ENCODE measurements around the gene SEPTIN10.

SEPTIN10 gene

GRCh38 chr2:109563288-109563687 is 50.5 kb downstream of the SEPTIN10 start:
- Histone ChIP-seq H3K4me1 (ENCODE audit: low read depth, poor library complexity, severe bottlenecking) (no peaks in the 10 kb centered on the region), H3K27me3 (ENCODE audit: insufficient read depth, low read depth) (no peaks in the 10 kb centered on the region), H3K27ac (no peak overlapping the region), H3K4me3 (IDR thresholded peaks at IDR 0.05; ENCODE audit: insufficient read depth, low read depth, low read length) (no peak overlapping the region), H3K4me2 (no peak overlapping the region), H3K9ac (no peak overlapping the region), H3K79me2 (ENCODE audit: insufficient read depth, low read depth) (no peaks in the 10 kb centered on the region), H4K20me1 (ENCODE audit: insufficient read depth) (no peaks in the 10 kb centered on the region), H3K36me3 (ENCODE audit: insufficient read depth) (no peaks in the 10 kb centered on the region), H2AFZ (ENCODE audit: low read depth) (no peak overlapping the region)
- TF ChIP-seq, protein P1, sequence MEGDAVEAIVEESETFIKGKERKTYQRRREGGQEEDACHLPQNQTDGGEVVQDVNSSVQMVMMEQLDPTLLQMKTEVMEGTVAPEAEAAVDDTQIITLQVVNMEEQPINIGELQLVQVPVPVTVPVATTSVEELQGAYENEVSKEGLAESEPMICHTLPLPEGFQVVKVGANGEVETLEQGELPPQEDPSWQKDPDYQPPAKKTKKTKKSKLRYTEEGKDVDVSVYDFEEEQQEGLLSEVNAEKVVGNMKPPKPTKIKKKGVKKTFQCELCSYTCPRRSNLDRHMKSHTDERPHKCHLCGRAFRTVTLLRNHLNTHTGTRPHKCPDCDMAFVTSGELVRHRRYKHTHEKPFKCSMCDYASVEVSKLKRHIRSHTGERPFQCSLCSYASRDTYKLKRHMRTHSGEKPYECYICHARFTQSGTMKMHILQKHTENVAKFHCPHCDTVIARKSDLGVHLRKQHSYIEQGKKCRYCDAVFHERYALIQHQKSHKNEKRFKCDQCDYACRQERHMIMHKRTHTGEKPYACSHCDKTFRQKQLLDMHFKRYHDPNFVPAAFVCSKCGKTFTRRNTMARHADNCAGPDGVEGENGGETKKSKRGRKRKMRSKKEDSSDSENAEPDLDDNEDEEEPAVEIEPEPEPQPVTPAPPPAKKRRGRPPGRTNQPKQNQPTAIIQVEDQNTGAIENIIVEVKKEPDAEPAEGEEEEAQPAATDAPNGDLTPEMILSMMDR (conservative IDR thresholded peaks at IDR 0.05; ENCODE audit: low read depth, low read length), result no peak

DNA sequence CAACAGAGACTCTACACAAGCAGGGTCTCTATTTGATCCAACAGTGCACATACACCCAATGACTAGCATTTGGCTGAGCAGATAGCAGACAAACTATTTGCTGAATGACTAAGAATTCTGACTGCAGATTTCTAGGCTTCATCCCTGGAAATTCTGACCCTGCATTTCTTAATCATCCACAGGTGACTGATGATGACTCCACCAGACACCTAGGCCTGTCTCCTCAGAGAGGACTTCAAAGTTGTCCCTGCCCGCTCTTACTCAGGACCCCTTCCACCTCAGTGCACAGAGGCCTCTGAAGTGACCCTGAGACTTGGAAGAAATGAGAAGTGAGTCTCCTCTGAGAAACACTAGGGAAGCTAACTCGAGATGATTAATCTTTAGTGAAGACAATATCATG is 51.3 kb downstream of the SEPTIN10 start:
- Histone ChIP-seq H3K9ac (no peak overlapping the region), H3K4me2 (no peak overlapping the region), H3K4me1 (ENCODE audit: low read depth, poor library complexity, severe bottlenecking) (no peaks in the 10 kb centered on the region), H3K4me3 (IDR thresholded peaks at IDR 0.05; ENCODE audit: insufficient read depth, low read depth, low read length) (no peak overlapping the region), H3K27me3 (ENCODE audit: insufficient read depth, low read depth) (no peaks in the 10 kb centered on the region), H2AFZ (ENCODE audit: low read depth) (no peak overlapping the region), H3K27ac (no peak overlapping the region), H3K36me3 (ENCODE audit: insufficient read depth) (no peaks in the 10 kb centered on the region), H3K79me2 (ENCODE audit: insufficient read depth, low read depth) (no peaks in the 10 kb centered on the region), H4K20me1 (ENCODE audit: insufficient read depth) (no peaks in the 10 kb centered on the region)
- TF ChIP-seq, protein P1 (conservative IDR thresholded peaks at IDR 0.05; ENCODE audit: low read depth, low read length), result no peak

GRCh38 chr2:109560265-109560664 is 53.5 kb downstream of the SEPTIN10 start:
- no peak overlapping the region for H2AFZ ChIP-seq (ENCODE audit: low read depth)
- H3K27me3 ChIP-seq (ENCODE audit: insufficient read depth, low read depth), result no peaks in the 10 kb centered on the region
- H3K36me3 ChIP-seq (ENCODE audit: insufficient read depth), result no peaks in the 10 kb centered on the region
- no peak overlapping the region for H3K27ac ChIP-seq
- H3K79me2 ChIP-seq (ENCODE audit: insufficient read depth, low read depth), result no peaks in the 10 kb centered on the region
- H4K20me1 ChIP-seq (ENCODE audit: insufficient read depth), result no peaks in the 10 kb centered on the region
- H3K4me2 ChIP-seq, result no peak overlapping the region
- no peak overlapping the region for H3K9ac ChIP-seq
- TF ChIP-seq, protein P1 (conservative IDR thresholded peaks at IDR 0.05; ENCODE audit: low read depth, low read length), result no peak
- H3K4me3 ChIP-seq (IDR thresholded peaks at IDR 0.05; ENCODE audit: insufficient read depth, low read depth, low read length), result no peak overlapping the region
- H3K4me1 ChIP-seq (ENCODE audit: low read depth, poor library complexity, severe bottlenecking), result no peaks in the 10 kb centered on the region

DNA sequence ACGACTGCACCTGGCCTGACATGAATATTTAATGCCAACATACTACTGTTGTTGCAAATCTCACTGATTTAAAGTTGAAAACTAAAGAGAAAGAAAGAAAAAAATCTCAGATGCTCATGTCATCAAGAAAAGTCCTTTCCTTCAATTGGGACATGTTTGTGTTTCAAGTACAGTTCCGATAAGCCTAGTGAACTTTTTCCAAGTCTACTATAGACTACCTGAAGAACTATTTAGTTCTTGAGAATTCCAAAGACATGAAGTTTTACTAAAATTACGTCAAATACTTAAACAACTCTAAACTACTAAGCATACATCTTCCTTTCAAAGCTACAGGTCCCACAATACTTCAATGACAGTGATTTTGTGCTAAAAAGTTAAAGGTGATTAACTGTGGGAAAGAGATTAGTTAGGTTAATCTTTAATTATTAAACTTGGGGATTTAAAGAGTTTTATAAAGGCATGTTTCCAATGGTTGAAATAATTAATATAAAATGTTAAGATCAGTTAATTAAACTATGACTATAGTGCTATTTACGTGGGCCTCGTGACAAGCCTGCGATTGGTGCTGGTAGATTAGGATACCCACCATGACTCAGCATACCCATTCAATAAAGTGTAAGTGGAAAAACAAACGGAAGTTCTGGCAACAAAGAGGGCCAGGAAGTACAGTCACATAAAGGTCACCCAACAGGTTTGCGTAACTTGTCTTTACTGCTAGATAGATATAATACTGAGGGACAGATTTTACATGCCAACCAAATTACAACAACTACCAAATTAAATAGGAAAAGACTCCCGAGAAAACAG is 55.5 kb downstream of the SEPTIN10 start:
- H3K9ac ChIP-seq, result no peak overlapping the region
- no peak overlapping the region for H3K4me2 ChIP-seq
- H3K79me2 ChIP-seq (ENCODE audit: insufficient read depth, low read depth), result no peaks in the 10 kb centered on the region

More for the DNA sequence above, 55.5 kb downstream of the SEPTIN10 start:
- Histone ChIP-seq H2AFZ (ENCODE audit: low read depth) (no peak overlapping the region), H3K36me3 (ENCODE audit: insufficient read depth) (no peaks in the 10 kb centered on the region), H3K27me3 (ENCODE audit: insufficient read depth, low read depth) (no peaks in the 10 kb centered on the region), H3K4me1 (ENCODE audit: low read depth, poor library complexity, severe bottlenecking) (no peaks in the 10 kb centered on the region), H3K27ac (no peak overlapping the region), H4K20me1 (ENCODE audit: insufficient read depth) (no peaks in the 10 kb centered on the region), H3K4me3 (IDR thresholded peaks at IDR 0.05; ENCODE audit: insufficient read depth, low read depth, low read length) (no peak overlapping the region)
- TF ChIP-seq, protein P1 (conservative IDR thresholded peaks at IDR 0.05; ENCODE audit: low read depth, low read length), result no peak
